ENCODE measurements around the gene OGA. TPM values are rescaled to one million over a fixed set of nuclear protein-coding genes. Genes with fewer than 3 reads are reported as not detected.

The OGA gene
- total and polyA plus RNA-seq, 2 experiments from 2014 or later: 46.1 to 76.8 TPM

DNA sequence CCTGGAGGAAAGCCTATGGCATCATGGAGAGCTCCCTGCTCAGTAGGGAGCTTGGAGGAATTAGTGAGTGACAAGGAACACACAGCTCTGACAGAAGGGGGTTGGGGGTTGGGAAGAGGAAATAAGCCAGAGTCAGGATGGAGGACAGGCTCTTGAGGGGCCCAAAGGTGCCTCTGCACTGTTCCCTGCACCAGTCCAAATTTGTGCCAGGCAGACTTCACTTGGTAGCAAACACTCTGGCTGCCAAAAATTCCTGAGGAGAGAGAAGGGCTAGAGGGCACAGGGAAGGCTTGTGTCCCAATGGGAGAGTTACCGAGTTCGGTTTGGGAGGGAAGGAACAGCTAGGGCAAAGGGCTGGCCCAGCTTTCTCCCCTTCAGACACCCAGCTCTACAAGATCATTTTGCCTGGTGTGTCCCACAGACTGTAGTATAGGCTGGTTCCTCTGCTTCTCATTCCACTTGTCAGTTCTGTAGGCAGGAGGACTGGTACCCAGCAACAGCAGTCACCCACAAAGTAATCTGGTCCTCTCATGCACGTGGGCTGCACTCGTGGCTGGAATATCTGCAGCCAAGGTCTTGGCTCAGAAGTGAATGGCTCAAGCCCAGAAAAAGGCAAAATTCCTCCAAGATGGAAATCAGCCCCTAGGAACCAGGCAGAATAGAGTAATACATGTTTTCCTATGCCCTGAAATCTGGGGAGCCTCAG lies 33.3 kb upstream of the OGA start:
- TF ChIP-seq EZH2phosphoT487 (IDR thresholded peaks at IDR 0.05; ENCODE audit: low read depth, severe bottlenecking, unreplicated experiment): no peak
- TF ChIP-seq EZH2 (IDR thresholded peaks at IDR 0.05; ENCODE audit: borderline replicate concordance): no peak
- TF ChIP-seq, protein P1, sequence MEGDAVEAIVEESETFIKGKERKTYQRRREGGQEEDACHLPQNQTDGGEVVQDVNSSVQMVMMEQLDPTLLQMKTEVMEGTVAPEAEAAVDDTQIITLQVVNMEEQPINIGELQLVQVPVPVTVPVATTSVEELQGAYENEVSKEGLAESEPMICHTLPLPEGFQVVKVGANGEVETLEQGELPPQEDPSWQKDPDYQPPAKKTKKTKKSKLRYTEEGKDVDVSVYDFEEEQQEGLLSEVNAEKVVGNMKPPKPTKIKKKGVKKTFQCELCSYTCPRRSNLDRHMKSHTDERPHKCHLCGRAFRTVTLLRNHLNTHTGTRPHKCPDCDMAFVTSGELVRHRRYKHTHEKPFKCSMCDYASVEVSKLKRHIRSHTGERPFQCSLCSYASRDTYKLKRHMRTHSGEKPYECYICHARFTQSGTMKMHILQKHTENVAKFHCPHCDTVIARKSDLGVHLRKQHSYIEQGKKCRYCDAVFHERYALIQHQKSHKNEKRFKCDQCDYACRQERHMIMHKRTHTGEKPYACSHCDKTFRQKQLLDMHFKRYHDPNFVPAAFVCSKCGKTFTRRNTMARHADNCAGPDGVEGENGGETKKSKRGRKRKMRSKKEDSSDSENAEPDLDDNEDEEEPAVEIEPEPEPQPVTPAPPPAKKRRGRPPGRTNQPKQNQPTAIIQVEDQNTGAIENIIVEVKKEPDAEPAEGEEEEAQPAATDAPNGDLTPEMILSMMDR (IDR thresholded peaks at IDR 0.05; ENCODE audit: poor library complexity): no peak
- DNase-seq (ENCODE audit: low spot score): no peak
- no peaks in the 10 kb centered on the region for H3K4me1 ChIP-seq (ENCODE audit: insufficient read depth)

DNA sequence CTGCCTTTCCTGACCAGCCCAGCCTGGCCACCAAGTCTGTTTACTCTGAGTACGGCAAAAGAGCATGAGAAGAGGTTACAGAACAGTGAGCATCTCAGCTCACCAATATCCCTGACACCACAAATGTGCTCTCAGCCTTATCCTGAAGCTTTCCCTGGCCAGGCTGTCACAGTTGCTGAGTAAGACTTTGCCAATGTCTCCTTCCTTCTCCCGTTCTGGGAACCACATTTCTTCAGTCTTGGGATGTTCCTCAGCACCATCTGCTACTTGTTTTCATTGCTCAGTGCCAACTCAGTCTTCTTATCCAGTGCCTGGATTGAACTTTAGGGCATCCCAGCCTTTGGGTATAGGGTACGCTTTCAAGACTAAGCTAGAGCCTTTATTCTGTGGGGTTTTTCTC lies 32.5 kb upstream of the OGA start:
- H3K4me1 ChIP-seq (ENCODE audit: insufficient read depth): no peaks in the 10 kb centered on the region
- no peaks in the 10 kb centered on the region for H3K27me3 ChIP-seq
- WGBS (ENCODE audit: low lambda C conversion rate, missing lambda C conversion rate): 92% methylated on average over 3 of the region's 3 CpGs
- H4K20me1 ChIP-seq (ENCODE audit: insufficient read depth, poor library complexity, severe bottlenecking): peaks cover 1% of the 10 kb centered on the region
- no peak overlapping the region for H3K27ac ChIP-seq
- H3K4me3 ChIP-seq: no peak overlapping the region
- H3K9me2 ChIP-seq (replicated peaks; ENCODE audit: insufficient read depth): no peaks in the 10 kb centered on the region
- H2AFZ ChIP-seq: no peak overlapping the region
- H3K36me3 ChIP-seq (replicated peaks; ENCODE audit: insufficient read depth, low read depth): no peaks in the 10 kb centered on the region
- H3K9me3 ChIP-seq (ENCODE audit: low read depth): no peaks in the 10 kb centered on the region
- H3K79me2 ChIP-seq: no peaks in the 10 kb centered on the region
- TF ChIP-seq EZH2phosphoT487 (IDR thresholded peaks at IDR 0.05; ENCODE audit: low read depth, severe bottlenecking, unreplicated experiment) (no peak), EZH2 (IDR thresholded peaks at IDR 0.05; ENCODE audit: borderline replicate concordance) (no peak)
- TF ChIP-seq, protein P1 (IDR thresholded peaks at IDR 0.05; ENCODE audit: poor library complexity): no peak
- DNase-seq (ENCODE audit: low spot score): no peak
- no peak overlapping the region for H3K4me2 ChIP-seq

More for the DNA sequence above, 33.3 kb upstream of the OGA start:
- H3K27ac ChIP-seq: no peak overlapping the region
- H2AFZ ChIP-seq: no peak overlapping the region
- no peaks in the 10 kb centered on the region for H3K9me2 ChIP-seq (replicated peaks; ENCODE audit: insufficient read depth)
- H4K20me1 ChIP-seq (ENCODE audit: insufficient read depth, poor library complexity, severe bottlenecking): peaks cover 3% of the 10 kb centered on the region
- no peaks in the 10 kb centered on the region for H3K79me2 ChIP-seq
- H3K4me2 ChIP-seq: no peak overlapping the region
- H3K9me3 ChIP-seq (ENCODE audit: low read depth): no peaks in the 10 kb centered on the region
- 94% methylated on average over 4 of the region's 4 CpGs for WGBS (ENCODE audit: low lambda C conversion rate, missing lambda C conversion rate)
- no peaks in the 10 kb centered on the region for H3K36me3 ChIP-seq (replicated peaks; ENCODE audit: insufficient read depth, low read depth)
- no peaks in the 10 kb centered on the region for H3K27me3 ChIP-seq
- no peak overlapping the region for H3K4me3 ChIP-seq

DNA sequence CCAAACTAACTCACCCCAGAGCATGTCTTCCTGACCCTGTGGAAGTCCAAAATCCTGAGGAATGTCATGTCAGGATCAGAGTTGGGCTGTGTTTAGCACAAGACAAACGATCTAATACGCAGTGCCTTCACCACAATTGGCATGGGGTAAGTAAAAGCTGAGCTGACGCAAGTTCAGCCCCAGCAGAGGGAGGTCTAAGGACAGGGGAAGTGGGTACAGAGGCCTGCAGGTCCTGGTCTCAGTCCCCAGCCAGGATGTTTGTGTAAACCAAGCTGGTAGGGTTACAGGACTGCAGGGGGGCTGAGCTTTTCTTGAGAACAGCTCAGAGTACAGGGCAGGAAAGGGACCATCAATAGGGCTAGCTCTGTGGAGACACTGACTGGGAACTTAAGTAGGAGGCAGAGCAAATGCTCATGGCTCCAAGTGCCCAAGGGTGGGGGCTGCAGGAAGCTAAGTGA lies 30.7 kb upstream of the OGA start:
- Histone ChIP-seq H3K36me3 (replicated peaks; ENCODE audit: insufficient read depth, low read depth) (no peaks in the 10 kb centered on the region), H3K79me2 (no peaks in the 10 kb centered on the region), H2AFZ (no peak overlapping the region), H3K4me1 (ENCODE audit: insufficient read depth) (no peaks in the 10 kb centered on the region), H3K4me2 (no peak overlapping the region), H4K20me1 (ENCODE audit: insufficient read depth, poor library complexity, severe bottlenecking) (no peaks in the 10 kb centered on the region), H3K9me3 (ENCODE audit: low read depth) (no peaks in the 10 kb centered on the region), H3K4me3 (no peak overlapping the region), H3K27me3 (peaks cover 14% of the 10 kb centered on the region), H3K9me2 (replicated peaks; ENCODE audit: insufficient read depth) (no peaks in the 10 kb centered on the region), H3K27ac (no peak overlapping the region)
- no peak for DNase-seq (ENCODE audit: low spot score)
- TF ChIP-seq EZH2 (IDR thresholded peaks at IDR 0.05; ENCODE audit: borderline replicate concordance) (no peak), EZH2phosphoT487 (IDR thresholded peaks at IDR 0.05; ENCODE audit: low read depth, severe bottlenecking, unreplicated experiment) (no peak)
- TF ChIP-seq, protein P1 (IDR thresholded peaks at IDR 0.05; ENCODE audit: poor library complexity): no peak
- WGBS (ENCODE audit: low lambda C conversion rate, missing lambda C conversion rate): 71% methylated on average over 3 of the region's 3 CpGs
